ENCODE data around the gene SUGP2.
"Not testable (repeated sequence)": the region's sequence is repeated elsewhere in the genome, so short reads cannot be mapped to it uniquely, and the experiment has no call there.

SUGP2 gene

DNA sequence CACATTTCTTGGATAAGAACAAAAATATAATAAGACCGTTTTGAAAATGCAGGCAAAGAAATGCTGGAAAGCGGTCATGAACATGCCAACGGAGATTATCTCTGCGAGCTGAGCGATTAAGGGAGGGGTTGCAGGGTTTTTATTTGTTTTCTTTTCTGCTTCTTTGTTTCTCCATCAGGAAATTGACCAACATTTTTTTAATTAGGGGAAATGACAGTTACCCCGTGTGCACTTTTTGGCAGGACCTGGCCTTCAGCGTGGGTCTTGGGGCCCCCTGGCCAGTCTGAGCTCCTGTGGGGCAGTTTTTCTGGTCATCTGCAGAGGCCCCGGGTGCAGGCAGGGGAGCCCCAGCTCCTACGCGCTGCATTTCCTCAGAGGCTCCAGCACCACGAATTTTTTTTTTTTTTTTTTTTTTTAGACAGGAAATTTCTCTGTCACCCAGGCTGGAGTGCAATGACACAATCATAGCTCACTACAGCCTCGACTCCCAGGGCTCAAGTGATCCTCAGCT is 61.0 kb downstream of the SUGP2 start:
- no peaks in the 10 kb centered on the region for H3K27me3 ChIP-seq (ENCODE audit: insufficient read depth, low read length)
- H3K36me3 ChIP-seq (ENCODE audit: insufficient read depth, low read length): no peaks in the 10 kb centered on the region
- H3K79me2 ChIP-seq (ENCODE audit: control insufficient read depth, insufficient read depth, low read length, unreplicated experiment): no peaks in the 10 kb centered on the region
- H3K27ac ChIP-seq (ENCODE audit: low read depth, low read length): peak overlapping the region; percentile 62
- H3K4me1 ChIP-seq (ENCODE audit: control insufficient read depth, insufficient read depth, low read length, unreplicated experiment): peaks cover 22% of the 10 kb centered on the region
- H2AFZ ChIP-seq (ENCODE audit: low read length, unreplicated experiment): peak overlapping the region; percentile 75
- peak overlapping the region; percentile 11 for H3K4me3 ChIP-seq (ENCODE audit: low read depth, low read length)

DNA sequence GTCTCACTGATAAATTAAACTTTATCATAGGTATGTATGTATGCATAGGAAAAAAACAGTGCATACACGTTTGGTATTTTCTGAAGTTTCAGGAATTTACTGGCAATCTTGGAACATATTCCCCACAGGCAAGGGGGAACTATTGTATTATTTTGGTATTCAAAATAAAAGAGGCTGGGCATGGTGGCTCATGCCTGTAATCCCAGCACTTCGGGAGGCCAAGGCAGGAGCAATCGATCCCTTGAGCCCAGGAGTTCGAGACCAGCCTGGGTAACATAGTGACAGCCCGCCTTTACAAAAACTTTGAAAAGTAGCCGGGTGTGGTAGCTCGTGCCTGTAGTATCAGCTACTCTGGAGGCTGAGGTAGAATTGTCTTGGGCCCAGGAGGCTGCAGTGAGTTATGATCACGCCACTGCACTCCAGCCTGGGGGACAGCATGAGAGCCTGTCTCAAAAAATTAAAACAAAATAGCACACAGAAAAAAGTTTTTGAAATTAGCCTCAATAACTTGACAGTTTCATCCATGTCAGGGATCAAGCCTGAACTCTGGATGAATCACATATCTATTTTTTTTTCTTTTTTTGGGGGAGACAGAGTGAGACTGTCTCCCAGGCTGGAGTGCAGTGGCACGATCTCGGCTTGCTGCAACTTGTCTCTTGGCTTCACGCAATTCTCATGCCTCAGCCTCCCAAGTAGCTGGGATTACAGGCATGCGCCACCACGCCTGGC is 63.2 kb downstream of the SUGP2 start:
- Histone ChIP-seq H3K79me2 (ENCODE audit: control insufficient read depth, insufficient read depth, low read length, unreplicated experiment) (no peaks in the 10 kb centered on the region), H2AFZ (ENCODE audit: low read length, unreplicated experiment) (no peak overlapping the region), H3K36me3 (ENCODE audit: insufficient read depth, low read length) (no peaks in the 10 kb centered on the region), H3K27ac (ENCODE audit: low read depth, low read length) (peak overlapping the region; percentile 82), H3K27me3 (ENCODE audit: insufficient read depth, low read length) (no peaks in the 10 kb centered on the region), H3K4me1 (ENCODE audit: control insufficient read depth, insufficient read depth, low read length, unreplicated experiment) (peaks cover 24% of the 10 kb centered on the region), H3K4me3 (ENCODE audit: low read depth, low read length) (no peak overlapping the region)

- no peak overlapping the region for H3K4me3 ChIP-seq (ENCODE audit: low read depth, low read length)
- no peaks in the 10 kb centered on the region for H3K27me3 ChIP-seq (ENCODE audit: insufficient read depth, low read length)
- H3K79me2 ChIP-seq (ENCODE audit: control insufficient read depth, insufficient read depth, low read length, unreplicated experiment): no peaks in the 10 kb centered on the region
- no peaks in the 10 kb centered on the region for H3K36me3 ChIP-seq (ENCODE audit: insufficient read depth, low read length)
- H3K4me1 ChIP-seq (ENCODE audit: control insufficient read depth, insufficient read depth, low read length, unreplicated experiment): peaks cover 19% of the 10 kb centered on the region
- no peak overlapping the region for H3K27ac ChIP-seq (ENCODE audit: low read depth, low read length)
- H2AFZ ChIP-seq (ENCODE audit: low read length, unreplicated experiment): no peak overlapping the region
Observed at GRCh38 chr19:18967358-18968146, 65.8 kb downstream of the SUGP2 start.

GRCh38 chr19:18966307-18966706 is 67.0 kb downstream of the SUGP2 start:
- Histone ChIP-seq H3K27me3 (ENCODE audit: insufficient read depth, low read length) (no peaks in the 10 kb centered on the region), H3K79me2 (ENCODE audit: control insufficient read depth, insufficient read depth, low read length, unreplicated experiment) (no peaks in the 10 kb centered on the region), H3K27ac (ENCODE audit: low read depth, low read length) (no peak overlapping the region), H3K4me1 (ENCODE audit: control insufficient read depth, insufficient read depth, low read length, unreplicated experiment) (peaks cover 16% of the 10 kb centered on the region), H2AFZ (ENCODE audit: low read length, unreplicated experiment) (no peak overlapping the region), H3K4me3 (ENCODE audit: low read depth, low read length) (no peak overlapping the region), H3K36me3 (ENCODE audit: insufficient read depth, low read length) (no peaks in the 10 kb centered on the region)

GRCh38 chr19:18964121-18964520 is 69.2 kb downstream of the SUGP2 start:
- Histone ChIP-seq H3K36me3 (ENCODE audit: insufficient read depth, low read length) (no peaks in the 10 kb centered on the region), H2AFZ (ENCODE audit: low read length, unreplicated experiment) (no peak overlapping the region), H3K27ac (ENCODE audit: low read depth, low read length) (no peak overlapping the region), H3K27me3 (ENCODE audit: insufficient read depth, low read length) (no peaks in the 10 kb centered on the region), H3K4me1 (ENCODE audit: control insufficient read depth, insufficient read depth, low read length, unreplicated experiment) (peaks cover 7% of the 10 kb centered on the region), H3K4me3 (ENCODE audit: low read depth, low read length) (no peak overlapping the region), H3K79me2 (ENCODE audit: control insufficient read depth, insufficient read depth, low read length, unreplicated experiment) (no peaks in the 10 kb centered on the region)

- H2AFZ ChIP-seq (ENCODE audit: low read length, unreplicated experiment): no peak overlapping the region
- no peaks in the 10 kb centered on the region for H3K36me3 ChIP-seq (ENCODE audit: insufficient read depth, low read length)
- no peaks in the 10 kb centered on the region for H3K79me2 ChIP-seq (ENCODE audit: control insufficient read depth, insufficient read depth, low read length, unreplicated experiment)
- no peak overlapping the region for H3K27ac ChIP-seq (ENCODE audit: low read depth, low read length)
- no peak overlapping the region for H3K4me3 ChIP-seq (ENCODE audit: low read depth, low read length)
- no peaks in the 10 kb centered on the region for H3K4me1 ChIP-seq (ENCODE audit: control insufficient read depth, insufficient read depth, low read length, unreplicated experiment)
- H3K27me3 ChIP-seq (ENCODE audit: insufficient read depth, low read length): no peaks in the 10 kb centered on the region
Observed at GRCh38 chr19:18961767-18962620, 71.3 kb downstream of the SUGP2 start.

DNA sequence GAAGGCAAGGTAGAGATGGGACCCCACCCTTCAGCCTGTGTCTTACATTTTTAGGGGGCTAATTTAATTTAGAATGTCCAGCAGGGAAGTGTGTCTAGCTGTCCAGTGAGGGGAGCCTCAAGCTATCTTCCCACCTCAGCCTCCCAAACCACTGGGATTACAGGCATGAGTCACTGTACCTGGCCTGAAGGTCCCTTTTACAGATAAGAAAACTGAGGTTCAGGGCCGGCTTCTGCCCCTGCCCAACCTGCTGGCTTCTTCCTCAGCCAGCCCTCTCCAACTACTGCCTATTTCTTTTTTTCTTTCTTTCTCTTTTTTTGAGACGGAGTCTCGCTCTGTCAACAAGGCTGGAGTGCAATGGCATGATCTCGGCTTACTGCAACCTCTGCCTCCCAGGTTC is 72.9 kb downstream of the SUGP2 start:
- Histone ChIP-seq H3K4me3 (ENCODE audit: low read depth, low read length) (no peak overlapping the region), H2AFZ (ENCODE audit: low read length, unreplicated experiment) (no peak overlapping the region), H3K27me3 (ENCODE audit: insufficient read depth, low read length) (no peaks in the 10 kb centered on the region), H3K36me3 (ENCODE audit: insufficient read depth, low read length) (no peaks in the 10 kb centered on the region), H3K27ac (ENCODE audit: low read depth, low read length) (no peak overlapping the region), H3K79me2 (ENCODE audit: control insufficient read depth, insufficient read depth, low read length, unreplicated experiment) (no peaks in the 10 kb centered on the region), H3K4me1 (ENCODE audit: control insufficient read depth, insufficient read depth, low read length, unreplicated experiment) (no peaks in the 10 kb centered on the region)

DNA sequence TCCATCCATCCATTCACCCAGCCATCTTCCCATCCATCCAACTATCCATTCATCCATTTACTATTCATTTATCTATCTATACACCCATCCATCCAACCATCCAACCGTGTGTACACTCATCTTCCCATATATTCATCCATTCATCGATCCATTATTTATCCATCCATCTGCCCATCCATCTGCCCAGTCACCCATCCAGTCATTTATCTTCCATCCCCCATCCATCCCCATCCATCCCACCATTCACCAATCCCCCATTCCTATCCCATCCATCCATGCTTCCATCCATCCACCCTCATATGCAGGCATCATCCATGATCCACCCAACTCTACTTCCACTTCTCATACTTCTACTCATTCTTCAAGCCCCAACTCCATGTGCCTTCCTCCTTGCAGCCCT is 78.3 kb downstream of the SUGP2 start:
- no peak overlapping the region for H3K27ac ChIP-seq (ENCODE audit: low read depth, low read length)
- H3K4me1 ChIP-seq (ENCODE audit: control insufficient read depth, insufficient read depth, low read length, unreplicated experiment): peaks cover 4% of the 10 kb centered on the region
- H3K79me2 ChIP-seq (ENCODE audit: control insufficient read depth, insufficient read depth, low read length, unreplicated experiment): no peaks in the 10 kb centered on the region
- no peaks in the 10 kb centered on the region for H3K36me3 ChIP-seq (ENCODE audit: insufficient read depth, low read length)
- no peak overlapping the region for H3K4me3 ChIP-seq (ENCODE audit: low read depth, low read length)
- no peaks in the 10 kb centered on the region for H3K27me3 ChIP-seq (ENCODE audit: insufficient read depth, low read length)
- no peak overlapping the region for H2AFZ ChIP-seq (ENCODE audit: low read length, unreplicated experiment)

DNA sequence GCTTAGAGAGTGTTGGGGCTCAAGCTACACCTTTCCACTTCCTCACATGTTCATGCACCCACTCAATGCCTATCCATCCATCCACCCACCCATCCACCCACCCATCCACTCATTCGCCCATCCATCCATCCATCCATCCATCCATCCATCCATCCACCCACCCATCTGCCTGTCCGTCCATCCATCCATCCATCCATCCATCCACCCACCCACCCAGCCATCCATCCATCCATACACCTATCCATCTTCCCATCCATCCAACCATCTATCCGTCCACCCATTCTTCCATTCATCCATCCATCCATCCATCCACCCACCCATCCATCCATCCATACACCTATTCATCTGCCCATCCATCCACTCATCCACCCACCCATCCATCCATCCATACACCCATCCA is 79.2 kb downstream of the SUGP2 start:
- Histone ChIP-seq H3K27me3 (ENCODE audit: insufficient read depth, low read length) (no peaks in the 10 kb centered on the region), H3K4me3 (ENCODE audit: low read depth, low read length) (no peak overlapping the region), H2AFZ (ENCODE audit: low read length, unreplicated experiment) (no peak overlapping the region), H3K79me2 (ENCODE audit: control insufficient read depth, insufficient read depth, low read length, unreplicated experiment) (no peaks in the 10 kb centered on the region), H3K36me3 (ENCODE audit: insufficient read depth, low read length) (no peaks in the 10 kb centered on the region), H3K27ac (ENCODE audit: low read depth, low read length) (no peak overlapping the region), H3K4me1 (ENCODE audit: control insufficient read depth, insufficient read depth, low read length, unreplicated experiment) (peaks cover 4% of the 10 kb centered on the region)

DNA sequence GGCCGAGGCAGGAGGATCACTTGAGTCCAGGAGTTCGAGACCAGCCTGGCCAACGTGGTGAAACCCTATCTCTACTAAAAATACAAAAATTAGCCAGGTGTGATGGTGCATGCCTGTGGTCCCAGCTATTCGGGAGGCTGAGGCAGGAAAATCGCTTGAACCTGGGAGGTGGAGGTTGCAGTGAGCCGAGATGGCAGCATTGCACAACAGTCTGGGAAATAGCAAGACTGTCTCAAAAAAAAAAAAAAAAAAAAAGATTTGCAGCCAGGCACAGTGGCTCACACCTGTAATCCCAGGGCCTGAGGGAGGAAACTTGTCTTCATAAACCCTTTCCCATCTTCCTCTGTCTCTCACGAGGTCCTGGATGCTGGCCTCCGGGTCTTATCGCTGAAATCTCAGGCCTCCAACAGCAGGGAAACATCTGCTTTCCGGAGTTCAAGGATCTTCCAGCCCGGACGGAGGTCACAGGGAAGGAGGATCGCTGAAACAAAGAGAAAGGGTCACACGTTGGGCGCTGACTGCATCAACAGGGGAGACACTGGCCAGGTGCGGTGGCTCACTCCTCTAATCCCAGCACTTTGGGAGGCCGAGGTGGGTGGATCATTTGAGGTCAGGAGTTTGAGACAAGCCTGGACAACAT is 80.8 kb downstream of the SUGP2 start:
- H2AFZ ChIP-seq (ENCODE audit: low read length, unreplicated experiment); H3K4me3 ChIP-seq (ENCODE audit: low read depth, low read length): not testable (repeated sequence)

More for the DNA sequence above, 80.8 kb downstream of the SUGP2 start:
- not testable (repeated sequence) for H3K79me2 ChIP-seq (ENCODE audit: control insufficient read depth, insufficient read depth, low read length, unreplicated experiment); H3K36me3 ChIP-seq (ENCODE audit: insufficient read depth, low read length); H3K27ac ChIP-seq (ENCODE audit: low read depth, low read length); H3K27me3 ChIP-seq (ENCODE audit: insufficient read depth, low read length); H3K4me1 ChIP-seq (ENCODE audit: control insufficient read depth, insufficient read depth, low read length, unreplicated experiment)
